Islet of Langerhans (tissue), 1 donor: ENCODE data around the gene XRN2.

ENCODE experiments used
- FAIRE-seq: peaks from one replicate; lab custom pipeline; 2011; peaks lifted over from hg19 to GRCh38; lab: Jason Lieb, UNC

Gene XRN2, protein sequence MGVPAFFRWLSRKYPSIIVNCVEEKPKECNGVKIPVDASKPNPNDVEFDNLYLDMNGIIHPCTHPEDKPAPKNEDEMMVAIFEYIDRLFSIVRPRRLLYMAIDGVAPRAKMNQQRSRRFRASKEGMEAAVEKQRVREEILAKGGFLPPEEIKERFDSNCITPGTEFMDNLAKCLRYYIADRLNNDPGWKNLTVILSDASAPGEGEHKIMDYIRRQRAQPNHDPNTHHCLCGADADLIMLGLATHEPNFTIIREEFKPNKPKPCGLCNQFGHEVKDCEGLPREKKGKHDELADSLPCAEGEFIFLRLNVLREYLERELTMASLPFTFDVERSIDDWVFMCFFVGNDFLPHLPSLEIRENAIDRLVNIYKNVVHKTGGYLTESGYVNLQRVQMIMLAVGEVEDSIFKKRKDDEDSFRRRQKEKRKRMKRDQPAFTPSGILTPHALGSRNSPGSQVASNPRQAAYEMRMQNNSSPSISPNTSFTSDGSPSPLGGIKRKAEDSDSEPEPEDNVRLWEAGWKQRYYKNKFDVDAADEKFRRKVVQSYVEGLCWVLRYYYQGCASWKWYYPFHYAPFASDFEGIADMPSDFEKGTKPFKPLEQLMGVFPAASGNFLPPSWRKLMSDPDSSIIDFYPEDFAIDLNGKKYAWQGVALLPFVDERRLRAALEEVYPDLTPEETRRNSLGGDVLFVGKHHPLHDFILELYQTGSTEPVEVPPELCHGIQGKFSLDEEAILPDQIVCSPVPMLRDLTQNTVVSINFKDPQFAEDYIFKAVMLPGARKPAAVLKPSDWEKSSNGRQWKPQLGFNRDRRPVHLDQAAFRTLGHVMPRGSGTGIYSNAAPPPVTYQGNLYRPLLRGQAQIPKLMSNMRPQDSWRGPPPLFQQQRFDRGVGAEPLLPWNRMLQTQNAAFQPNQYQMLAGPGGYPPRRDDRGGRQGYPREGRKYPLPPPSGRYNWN

DNA sequence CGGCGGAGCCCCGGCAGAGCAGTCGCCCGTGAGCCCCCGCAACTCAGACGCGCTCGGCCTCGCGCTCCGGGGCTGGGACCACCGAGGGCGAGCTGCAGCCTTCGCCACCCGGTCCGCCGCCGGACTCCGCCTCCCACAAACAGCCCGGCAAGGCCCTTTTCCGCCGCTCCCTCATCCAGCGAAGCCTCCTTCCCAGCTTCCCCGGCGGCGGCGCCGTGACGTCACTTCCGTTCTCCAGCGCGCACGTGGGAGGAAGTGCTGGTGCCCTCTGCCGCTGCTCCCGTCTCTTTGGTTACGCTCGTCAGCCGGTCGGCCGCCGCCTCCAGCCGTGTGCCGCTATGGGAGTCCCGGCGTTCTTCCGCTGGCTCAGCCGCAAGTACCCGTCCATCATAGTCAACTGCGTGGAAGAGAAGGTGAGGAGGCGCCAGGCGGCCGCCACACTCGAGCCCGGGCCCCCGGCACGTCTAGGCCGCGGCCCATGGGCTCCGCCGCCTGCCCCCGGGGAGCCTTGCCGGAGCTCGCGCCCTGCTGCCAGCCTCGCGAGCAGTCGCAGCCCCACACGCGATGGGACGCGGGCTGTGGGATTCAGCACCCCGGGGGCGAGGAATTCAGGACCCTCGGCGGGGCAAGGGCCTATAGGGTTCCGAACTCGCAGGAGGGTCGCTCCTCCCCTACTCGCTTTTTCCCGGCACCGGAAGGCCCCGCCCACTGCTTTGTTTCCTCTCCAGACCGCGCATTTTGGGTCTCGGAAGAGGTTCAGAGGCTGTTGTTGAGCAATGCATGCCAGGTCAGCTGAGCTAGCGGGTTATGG, at the start of gene XRN2:
Gene XRN2, plus strand, starts transcription at position 271 of the 811 bp plus-strand sequence. Its CDS starts 68 bp downstream, at position 339.
- no peak for FAIRE-seq

DNA sequence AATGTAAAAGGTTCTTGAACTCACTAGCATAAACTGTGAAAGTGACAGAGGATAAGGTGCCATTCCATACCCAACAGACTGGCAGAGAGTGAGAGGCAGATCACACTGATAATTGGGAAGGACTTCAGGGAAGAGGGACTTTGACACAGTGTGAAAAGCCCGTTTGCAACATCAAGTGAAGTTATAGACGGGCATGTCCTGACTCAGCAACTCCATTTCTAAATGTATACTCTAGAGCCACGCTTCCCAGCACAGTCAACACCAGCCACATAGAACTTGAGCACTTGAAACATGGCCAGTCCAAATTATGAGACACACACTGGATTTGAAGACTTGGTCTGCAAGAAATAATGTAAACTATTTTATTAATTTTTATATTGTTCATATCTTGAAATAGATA, 45.9 kb upstream of the XRN2 start:
- no peak for FAIRE-seq

DNA sequence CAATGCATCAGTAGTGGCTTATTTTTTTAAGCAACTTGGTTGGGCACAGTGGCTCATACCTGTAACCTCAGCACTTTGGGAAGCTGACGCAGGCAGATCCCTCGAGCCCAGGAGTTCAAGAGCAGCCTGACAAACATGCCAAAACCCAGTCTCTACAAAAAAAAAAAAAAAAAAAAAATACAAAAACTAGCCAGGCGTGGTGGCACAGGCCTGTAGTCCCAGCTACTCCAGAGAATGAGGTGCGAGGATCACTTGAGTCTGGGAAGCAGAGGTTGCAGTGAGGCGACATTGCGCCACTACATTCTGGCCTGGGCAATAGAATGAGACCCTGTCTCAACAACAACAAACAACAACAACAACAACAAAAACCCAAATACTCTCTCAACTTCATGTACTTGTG, 44.7 kb upstream of the XRN2 start:
- FAIRE-seq, result no peak

DNA sequence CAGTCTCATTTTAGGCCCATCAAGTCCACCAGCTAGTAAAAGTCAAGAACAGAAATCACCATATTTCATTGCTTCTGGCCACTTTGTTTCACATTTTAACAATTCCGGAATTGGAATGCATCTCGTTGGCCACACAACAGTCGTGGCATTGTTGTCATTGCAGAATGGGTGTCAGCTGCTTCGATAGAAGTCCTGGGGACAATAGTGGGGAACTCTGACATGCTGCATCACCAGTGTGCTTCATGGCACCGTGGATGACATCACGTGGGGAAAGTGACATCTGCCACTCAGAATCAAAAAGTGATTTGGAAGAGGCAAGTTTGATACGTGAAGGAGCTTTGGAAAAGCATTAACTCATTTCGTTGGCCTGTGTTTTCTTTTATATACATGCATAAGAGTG, 43.8 kb upstream of the XRN2 start:
- no peak for FAIRE-seq

DNA sequence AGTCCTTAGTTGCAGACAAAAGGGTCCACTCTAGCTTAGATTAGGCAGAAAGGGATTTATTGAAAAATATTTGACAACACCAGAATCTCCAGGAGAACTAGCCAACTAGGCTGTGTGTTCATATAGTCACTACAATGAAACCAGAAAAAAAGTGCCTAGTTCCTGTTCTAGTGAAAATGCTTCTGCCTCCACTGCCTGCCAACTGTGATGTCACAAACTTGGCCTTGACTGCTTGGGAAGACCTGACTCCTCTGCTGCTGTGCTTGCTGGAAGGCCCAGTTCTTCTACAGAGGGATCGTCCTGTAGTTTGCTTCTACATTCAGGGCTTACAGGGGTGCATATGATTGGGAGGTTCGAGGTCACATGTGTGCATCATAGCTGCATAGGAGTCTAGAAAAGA, 40.3 kb upstream of the XRN2 start:
- no peak for FAIRE-seq

DNA sequence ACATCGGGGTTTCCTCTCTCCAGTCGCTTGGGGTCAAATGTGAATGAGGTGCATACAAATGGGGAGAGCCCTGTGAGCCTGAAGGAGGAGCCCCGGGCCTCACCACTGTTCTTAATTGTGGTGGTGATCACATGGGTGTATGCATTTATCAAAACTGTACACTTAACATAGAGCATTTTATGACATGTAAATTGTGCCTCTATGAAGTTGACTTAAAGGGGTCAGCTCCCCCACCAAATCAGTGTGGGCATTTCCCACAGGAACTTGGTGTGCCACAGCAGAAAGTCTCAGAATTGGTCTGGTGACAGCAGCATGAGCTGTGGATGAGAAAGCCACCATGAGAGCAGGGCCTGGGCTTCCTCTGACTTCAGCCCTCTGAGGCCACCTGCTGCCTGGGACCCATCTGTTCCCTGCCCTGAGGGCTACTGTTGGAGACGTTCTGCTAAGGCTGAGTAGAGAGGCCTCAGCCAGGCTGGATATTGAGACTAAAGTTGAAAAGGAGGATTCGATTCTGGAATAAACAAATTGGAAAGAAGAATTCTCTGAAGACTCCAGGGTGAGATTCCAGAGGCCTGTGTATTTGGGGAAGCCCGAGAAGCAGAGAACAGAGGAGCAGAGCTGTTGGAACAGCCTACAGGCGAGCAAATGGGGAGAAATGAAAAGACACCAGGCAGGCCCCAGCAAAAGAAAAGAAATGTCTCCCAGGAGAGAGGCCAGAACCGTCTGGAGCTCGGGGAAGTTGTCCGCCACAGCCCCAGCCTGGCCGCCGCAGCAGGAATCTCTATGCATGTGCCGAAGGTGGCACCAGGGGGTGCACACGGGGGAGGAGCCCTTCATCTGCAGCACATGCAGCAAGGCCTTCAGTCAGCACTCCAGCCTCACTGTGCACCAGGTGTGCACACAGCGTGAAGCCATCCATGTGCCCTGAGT, 37.6 kb upstream of the XRN2 start:
- FAIRE-seq, result no peak

DNA sequence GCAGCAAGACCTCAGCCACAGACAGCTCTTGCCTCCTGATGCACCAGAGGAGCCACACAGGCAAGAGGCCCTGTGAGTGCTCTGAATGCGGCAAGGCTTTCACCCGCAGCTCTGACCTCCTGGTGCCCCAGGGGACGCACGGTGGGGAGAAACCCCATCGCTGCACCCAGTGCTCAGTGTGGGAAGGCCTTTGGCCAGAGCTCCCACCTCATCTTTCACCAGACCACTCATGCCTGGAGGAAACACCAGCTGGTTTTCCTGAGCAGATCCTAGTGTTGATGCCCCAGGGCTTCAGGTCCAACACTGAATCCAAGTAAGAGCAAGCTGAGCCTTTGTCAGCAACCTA, 37.0 kb upstream of the XRN2 start:
- FAIRE-seq, result no peak

DNA sequence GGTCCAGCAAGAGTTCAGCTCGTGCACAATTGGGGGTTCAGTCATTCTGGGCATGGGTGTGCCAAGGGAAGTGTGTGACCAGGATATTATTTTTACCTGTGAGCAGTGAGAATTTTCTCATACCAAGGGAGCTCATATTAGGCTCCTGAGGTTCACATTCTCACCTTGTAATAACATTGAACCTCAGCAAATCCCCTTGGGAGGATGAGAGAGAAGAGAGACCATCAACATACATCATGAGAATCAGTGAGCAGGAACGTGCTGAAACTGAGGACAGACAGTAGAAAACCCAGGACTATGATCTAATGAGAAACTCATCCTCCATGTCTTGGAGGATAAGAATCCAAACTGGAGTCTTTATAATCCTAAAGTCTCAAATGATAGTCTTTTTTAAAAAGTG, 33.4 kb upstream of the XRN2 start:
- FAIRE-seq, result no peak

DNA sequence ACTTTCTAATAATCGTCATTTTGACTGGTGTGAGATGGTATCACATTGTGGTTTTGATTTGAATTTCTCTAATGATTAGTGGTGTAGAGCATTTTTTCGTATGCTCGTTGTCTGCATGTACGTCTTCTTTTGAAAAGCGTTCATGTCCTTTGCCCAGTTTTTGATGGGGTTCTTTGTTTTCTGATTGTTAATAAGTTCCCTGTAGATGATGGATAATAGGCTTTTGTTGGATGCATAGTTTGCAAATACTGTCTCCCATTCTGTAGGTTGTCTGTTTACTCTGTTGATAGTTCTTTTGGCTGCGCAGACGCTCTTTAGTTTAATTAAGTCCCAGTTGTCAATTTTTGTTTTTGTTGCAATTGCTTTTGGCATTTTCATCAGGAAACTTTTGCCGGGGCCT, 32.3 kb upstream of the XRN2 start:
- no peak for FAIRE-seq

DNA sequence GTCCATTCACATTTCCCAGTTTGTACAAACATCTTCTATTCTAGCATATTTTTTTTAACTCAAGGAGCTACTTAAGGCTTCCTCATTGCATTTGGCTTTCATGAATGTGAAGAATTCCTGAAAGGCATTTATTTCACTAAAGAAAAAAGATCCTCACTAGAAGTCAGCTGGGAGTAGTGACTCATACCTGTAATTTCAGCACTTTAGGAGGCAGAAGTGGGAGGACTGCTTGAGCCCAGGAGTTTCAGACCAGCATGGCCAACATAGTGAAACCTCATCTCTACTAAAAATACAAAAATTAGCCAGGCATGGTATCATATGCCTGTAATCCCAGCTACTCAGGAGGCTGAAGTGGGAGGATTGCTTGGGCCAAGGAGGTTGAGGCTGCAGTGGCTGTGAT, 30.9 kb upstream of the XRN2 start:
- no peak for FAIRE-seq

DNA sequence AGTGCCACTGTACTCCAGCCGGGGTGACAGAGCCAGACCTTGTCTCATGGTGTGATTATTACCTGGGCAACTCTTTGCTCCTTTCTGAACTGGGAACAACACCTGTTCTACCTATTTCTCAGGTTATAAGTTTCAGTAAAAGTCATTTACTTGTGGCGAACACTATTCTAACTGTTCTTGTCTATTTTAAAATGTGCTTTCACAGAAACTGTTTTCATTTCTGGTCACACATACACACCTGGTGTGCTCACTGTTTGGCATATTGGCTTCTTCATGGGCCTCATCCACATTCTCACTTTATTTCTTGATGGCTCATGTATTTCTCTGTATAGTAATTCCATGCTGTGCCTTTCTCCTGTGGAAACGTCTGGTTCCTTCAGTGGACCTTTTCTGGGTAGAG, 30.5 kb upstream of the XRN2 start:
- FAIRE-seq, result no peak

DNA sequence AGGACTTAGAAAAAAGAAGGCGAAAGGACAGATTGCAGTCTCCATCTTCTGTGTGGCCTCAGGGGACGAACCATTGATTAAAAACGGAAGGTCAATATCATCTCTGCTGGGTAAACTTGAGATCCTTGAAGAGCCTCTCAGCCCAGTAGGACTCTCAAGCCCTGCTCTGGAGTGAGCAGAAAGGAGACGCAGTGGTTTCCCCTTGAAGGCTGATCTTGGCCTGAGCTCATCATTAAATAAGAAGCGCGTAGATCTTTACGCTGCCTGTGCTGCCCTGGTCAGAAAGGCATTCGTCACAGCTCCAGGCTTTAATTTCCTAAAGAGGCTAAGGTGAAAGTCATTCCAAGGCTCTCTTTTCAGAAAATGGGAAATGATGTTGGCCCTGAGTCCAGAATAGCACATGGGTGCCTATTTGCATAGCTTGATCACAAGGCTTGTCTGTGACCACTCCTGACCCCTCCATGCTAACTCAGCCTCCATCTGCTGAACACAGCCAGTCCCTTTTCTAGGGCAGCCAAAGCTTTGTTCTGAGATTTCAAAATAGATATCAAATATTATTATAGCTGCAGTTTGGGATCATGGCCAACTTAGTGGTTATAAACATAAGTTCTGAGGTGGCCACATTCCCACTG, 29.3 kb upstream of the XRN2 start:
- no peak for FAIRE-seq

DNA sequence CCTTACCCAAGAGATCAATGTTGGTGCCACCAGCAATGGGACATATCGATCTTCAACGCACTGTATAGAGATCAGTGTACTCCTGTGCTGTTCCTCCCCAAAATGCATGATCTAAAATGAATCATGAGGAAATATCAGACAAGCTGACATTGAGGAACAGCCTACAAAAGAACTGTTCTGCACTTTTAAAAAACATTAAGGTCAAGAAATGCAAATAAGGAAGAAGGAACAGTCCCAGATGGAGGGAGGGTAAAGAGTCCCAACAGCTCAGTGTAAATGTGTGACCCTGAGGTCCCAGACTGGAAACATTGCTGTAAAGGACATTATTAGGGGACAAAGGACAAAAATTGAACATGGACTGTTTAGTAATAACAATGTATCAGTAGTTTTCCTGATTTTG, 24.3 kb upstream of the XRN2 start:
- FAIRE-seq, result no peak

DNA sequence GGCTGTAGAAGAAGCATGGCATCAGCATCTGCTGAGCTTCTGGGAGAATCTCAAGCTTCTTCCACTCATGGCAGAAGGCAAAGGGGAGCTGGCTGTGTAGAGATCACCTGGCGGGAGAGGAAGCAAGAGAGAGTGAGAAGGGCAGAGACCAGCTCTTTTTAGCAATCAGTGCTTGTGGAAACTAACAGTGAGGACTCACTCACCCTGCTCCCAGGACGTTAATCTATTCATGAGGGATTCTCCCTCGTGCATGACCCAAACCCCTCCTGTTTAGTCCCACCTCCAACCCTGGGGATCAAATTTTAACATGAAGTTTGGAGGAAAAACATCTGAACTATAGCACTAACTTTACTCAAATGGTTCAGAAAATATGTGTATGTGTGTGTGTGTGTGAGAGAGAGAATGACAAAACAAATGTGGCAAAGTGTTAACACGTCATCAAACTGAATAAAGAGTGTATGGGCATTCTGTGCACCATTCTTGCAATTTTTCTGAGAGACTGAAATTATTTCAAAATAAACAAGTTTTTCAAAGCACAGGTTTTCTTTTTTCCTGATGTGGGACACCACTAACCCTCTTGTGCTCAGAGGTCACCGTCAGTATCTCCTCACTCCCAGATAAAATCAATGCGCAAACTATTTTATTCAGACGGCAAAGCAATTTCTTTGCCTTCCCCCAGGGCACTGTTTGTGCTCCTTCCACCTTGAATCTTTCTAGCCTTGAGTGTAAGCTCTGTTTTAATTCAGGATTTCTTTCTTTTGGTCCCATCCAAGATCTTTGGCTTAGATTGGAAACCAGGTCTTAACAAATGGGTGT, 23.2 kb upstream of the XRN2 start:
- no peak for FAIRE-seq

DNA sequence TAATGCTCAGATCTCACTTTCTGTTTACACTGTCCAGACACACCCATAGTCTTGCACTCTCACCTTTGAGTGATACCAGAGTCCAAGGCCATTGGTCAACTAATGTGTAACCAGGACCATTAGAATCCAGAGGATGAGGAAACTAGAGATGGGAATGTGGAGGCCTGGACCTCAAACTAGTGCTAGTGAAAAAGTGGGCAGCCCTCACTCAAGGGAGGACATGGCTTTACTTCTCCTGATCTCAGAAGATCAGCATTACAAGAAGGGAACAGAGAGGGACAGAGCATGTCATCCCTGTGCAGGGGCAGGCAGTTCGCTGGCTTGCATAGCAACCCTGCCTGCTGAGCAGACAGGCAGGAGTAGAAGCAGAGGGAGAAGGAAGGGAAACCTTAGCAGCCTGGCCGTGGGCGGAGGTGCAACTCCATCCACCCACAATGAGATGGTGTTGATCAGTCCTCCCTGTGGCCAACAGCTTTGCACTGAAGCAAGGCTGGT, 22.6 kb upstream of the XRN2 start:
- FAIRE-seq, result no peak

DNA sequence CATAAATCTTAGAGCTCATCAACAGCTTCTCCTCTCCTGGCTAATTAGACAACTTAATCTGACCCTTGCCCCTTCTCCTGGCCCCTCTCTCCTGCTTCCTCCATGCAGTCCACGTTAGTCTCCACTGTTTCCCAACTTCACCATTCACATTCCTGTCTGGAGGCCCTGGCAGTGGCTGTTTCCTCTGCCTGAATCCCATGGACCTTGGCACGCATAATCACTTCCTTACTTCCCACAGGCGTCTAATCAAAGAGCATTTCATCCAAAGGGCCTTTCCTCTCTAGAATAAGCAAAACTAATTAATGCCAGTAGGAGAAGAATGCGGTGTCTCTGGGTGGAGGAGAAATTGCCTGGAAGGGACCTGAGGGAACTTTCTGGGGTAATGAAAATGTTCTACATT, 16.4 kb upstream of the XRN2 start:
- FAIRE-seq, result no peak

DNA sequence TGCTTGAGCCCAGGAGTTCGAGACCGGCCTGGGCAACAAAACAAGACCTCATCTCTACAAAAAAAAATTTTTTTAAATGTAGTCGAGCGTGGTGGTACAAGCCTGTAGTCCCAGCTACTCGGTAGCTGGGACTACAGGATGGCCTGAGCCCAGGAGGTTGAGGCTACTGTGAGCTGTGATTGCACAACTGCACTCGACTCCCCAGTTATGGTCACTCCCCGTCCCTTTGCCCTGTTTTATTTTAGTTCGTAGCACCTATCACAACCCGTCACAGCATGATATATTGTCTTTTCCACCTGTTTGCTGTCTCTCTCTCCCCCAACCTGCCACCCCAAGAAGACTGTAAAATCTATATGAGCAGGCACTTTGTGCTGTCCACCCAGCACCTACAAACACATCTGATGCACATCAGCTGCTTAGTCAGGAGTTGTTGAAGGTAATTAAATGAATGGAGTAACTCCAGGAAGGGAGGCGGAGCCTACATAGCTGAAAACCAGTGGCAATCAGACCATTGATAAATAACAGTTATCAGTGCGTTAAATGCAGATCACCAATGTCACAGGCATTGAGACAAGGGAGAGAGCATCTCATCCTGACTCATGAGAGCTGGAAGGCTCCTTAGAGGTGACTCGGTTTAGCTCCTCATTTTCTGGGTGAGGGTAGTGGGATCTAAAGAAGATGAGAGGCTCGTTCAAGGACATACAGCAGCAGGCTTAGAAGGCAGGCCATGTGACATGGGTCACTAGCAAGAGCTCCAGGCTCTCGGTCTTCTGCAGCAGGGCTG, 14.4 kb upstream of the XRN2 start:
- FAIRE-seq, result no peak

DNA sequence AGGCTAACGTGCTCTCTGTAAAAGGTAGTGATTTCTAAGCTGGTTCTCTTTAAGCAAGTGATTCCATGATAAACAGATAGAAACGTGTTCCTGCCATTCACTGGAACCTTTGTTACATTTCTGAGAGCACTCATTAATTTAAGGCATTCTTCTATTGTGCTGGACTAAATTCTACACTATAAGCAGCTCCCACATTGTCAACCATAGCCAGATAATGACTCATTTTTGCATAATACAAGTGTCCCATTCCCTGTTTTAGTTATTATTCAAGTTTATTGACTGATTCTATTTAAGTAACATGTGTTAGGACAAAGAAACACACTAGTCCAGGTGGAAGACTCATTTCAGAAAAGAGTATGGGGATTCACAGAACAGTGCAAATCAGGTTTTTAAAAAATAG, 13.5 kb upstream of the XRN2 start:
- no peak for FAIRE-seq

DNA sequence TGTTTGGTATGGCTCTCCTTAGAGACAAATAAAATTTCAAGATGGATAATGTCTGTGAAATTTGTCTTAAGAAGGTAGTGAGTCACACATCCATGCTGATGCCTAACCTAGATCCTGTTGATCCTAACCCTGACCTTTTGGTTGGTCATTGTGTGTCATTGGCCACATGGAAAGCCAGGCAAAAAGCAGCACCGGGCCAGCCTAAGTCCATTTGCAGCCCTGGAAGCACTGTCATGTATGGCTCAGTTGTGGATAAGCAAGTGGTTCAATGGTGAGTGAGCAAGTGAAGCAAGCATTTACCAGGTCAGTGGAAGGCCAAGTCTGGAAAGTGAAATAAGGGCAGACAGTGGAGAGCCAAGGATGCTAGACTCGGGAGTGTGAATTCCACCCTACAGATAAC, 12.1 kb upstream of the XRN2 start:
- no peak for FAIRE-seq
